Measurements from ENCODE around the gene COL7A1. TPM values are rescaled to one million over a fixed set of nuclear protein-coding genes. Genes with fewer than 3 reads are reported as not detected.
"Not testable (repeated sequence)": the region's sequence is repeated elsewhere in the genome, so short reads cannot be mapped to it uniquely, and the experiment has no call there.

The COL7A1 gene
- total RNA-seq, 3 donors from 2014 or later (not counting 1 experiment from before 2014, with no cell fraction given), result 0.54 to 1.7 (median 1.4) TPM

- no peak for TF ChIP-seq CTCF (IDR thresholded peaks at IDR 0.05)
- no peaks in the 10 kb centered on the region for H3K27me3 ChIP-seq (ENCODE audit: control insufficient read depth, insufficient read depth, low read length)
- Mint-ChIP-seq H3K4me3 (no peak overlapping the region), H3K9me3 (no peaks in the 10 kb centered on the region), H3K4me1 (no peaks in the 10 kb centered on the region), H3K27me3 (ENCODE audit: low read depth in 2 of 2) (no peaks in the 10 kb centered on the region), H3K27ac (no peak overlapping the region), H3K36me3 (no peaks in the 10 kb centered on the region)
- H3K4me3 ChIP-seq (ENCODE audit: low read length), result no peak overlapping the region
- no peaks in the 10 kb centered on the region for H3K36me3 ChIP-seq (ENCODE audit: control insufficient read depth, insufficient read depth, low read length)
- DNase-seq (no peak), ATAC-seq (peak in 1 of 3 donors; percentile 37)
- 78% methylated on average over 19 of the region's 19 CpGs for WGBS (ENCODE audit: insufficient coverage)
- no peaks in the 10 kb centered on the region for H3K4me1 ChIP-seq (ENCODE audit: control insufficient read depth, insufficient read depth, low read length)
- H3K9me3 ChIP-seq (ENCODE audit: control insufficient read depth, insufficient read depth, low read length), result no peaks in the 10 kb centered on the region
- no peak overlapping the region for H3K27ac ChIP-seq (ENCODE audit: low read length)
- intact Hi-C loops (cut with micrococcal nuclease), result no loop called here
These were observed 59.0 kb downstream of the COL7A1 start for GRCh38 chr3:48536116-48536515.

GRCh38 chr3:48535578-48535977, 59.6 kb downstream of the COL7A1 start:
- Histone ChIP-seq H3K36me3 (ENCODE audit: control insufficient read depth, insufficient read depth, low read length) (no peaks in the 10 kb centered on the region), H3K4me3 (ENCODE audit: low read length) (no peak overlapping the region), H3K27me3 (ENCODE audit: control insufficient read depth, insufficient read depth, low read length) (no peaks in the 10 kb centered on the region), H3K27ac (ENCODE audit: low read length) (no peak overlapping the region), H3K4me1 (ENCODE audit: control insufficient read depth, insufficient read depth, low read length) (no peaks in the 10 kb centered on the region), H3K9me3 (ENCODE audit: control insufficient read depth, insufficient read depth, low read length) (no peaks in the 10 kb centered on the region)
- ATAC-seq (peak in 1 of 3 donors; percentile 32), DNase-seq (no peak)
- H3K9me3 Mint-ChIP-seq, result no peaks in the 10 kb centered on the region
- intact Hi-C loops (cut with micrococcal nuclease), result no loop called here
- no peak for TF ChIP-seq CTCF (IDR thresholded peaks at IDR 0.05)
- H3K36me3 Mint-ChIP-seq, result no peaks in the 10 kb centered on the region
- 90% methylated on average over 4 of the region's 4 CpGs for WGBS (ENCODE audit: insufficient coverage)
- no peaks in the 10 kb centered on the region for H3K4me1 Mint-ChIP-seq
- no peak overlapping the region for H3K4me3 Mint-ChIP-seq
- no peak overlapping the region for H3K27ac Mint-ChIP-seq
- H3K27me3 Mint-ChIP-seq (ENCODE audit: low read depth in 2 of 2), result no peaks in the 10 kb centered on the region

- H3K9me3 Mint-ChIP-seq, result no peaks in the 10 kb centered on the region
- no peak overlapping the region for H3K4me3 Mint-ChIP-seq
- intact Hi-C loops (cut with micrococcal nuclease), result no loop called here
- H3K27me3 Mint-ChIP-seq (ENCODE audit: low read depth in 2 of 2), result no peaks in the 10 kb centered on the region
- Histone ChIP-seq H3K36me3 (ENCODE audit: control insufficient read depth, insufficient read depth, low read length) (no peaks in the 10 kb centered on the region), H3K9me3 (ENCODE audit: control insufficient read depth, insufficient read depth, low read length) (no peaks in the 10 kb centered on the region), H3K27ac (ENCODE audit: low read length) (no peak overlapping the region), H3K4me3 (ENCODE audit: low read length) (no peak overlapping the region), H3K4me1 (ENCODE audit: control insufficient read depth, insufficient read depth, low read length) (no peaks in the 10 kb centered on the region), H3K27me3 (ENCODE audit: control insufficient read depth, insufficient read depth, low read length) (no peaks in the 10 kb centered on the region)
- DNase-seq, result no peak
- no peak overlapping the region for H3K27ac Mint-ChIP-seq
- no peak for TF ChIP-seq CTCF (IDR thresholded peaks at IDR 0.05)
- WGBS (ENCODE audit: insufficient coverage), result no CpG with 5 or more reads among the region's 2 CpGs
- H3K36me3 Mint-ChIP-seq, result no peaks in the 10 kb centered on the region
- H3K4me1 Mint-ChIP-seq, result no peaks in the 10 kb centered on the region
- no peak for ATAC-seq
These were observed 62.2 kb downstream of the COL7A1 start for GRCh38 chr3:48532977-48533337.

GRCh38 chr3:48532271-48532976, 62.7 kb downstream of the COL7A1 start:
- H3K27me3 ChIP-seq (ENCODE audit: control insufficient read depth, insufficient read depth, low read length), result no peaks in the 10 kb centered on the region
- no peak overlapping the region for H3K27ac ChIP-seq (ENCODE audit: low read length)
- ATAC-seq, result no peak
- H3K4me3 Mint-ChIP-seq, result no peak overlapping the region
- intact Hi-C loops (cut with micrococcal nuclease), result no loop called here
- no peak for TF ChIP-seq CTCF (IDR thresholded peaks at IDR 0.05)
- no peaks in the 10 kb centered on the region for H3K4me1 Mint-ChIP-seq
- H3K4me3 ChIP-seq (ENCODE audit: low read length), result no peak overlapping the region
- H3K4me1 ChIP-seq (ENCODE audit: control insufficient read depth, insufficient read depth, low read length), result no peaks in the 10 kb centered on the region
- H3K36me3 ChIP-seq (ENCODE audit: control insufficient read depth, insufficient read depth, low read length), result no peaks in the 10 kb centered on the region
- H3K27ac Mint-ChIP-seq, result no peak overlapping the region
- WGBS (ENCODE audit: insufficient coverage), result 84% methylated on average over 3 of the region's 6 CpGs
- no peak for DNase-seq
- no peaks in the 10 kb centered on the region for H3K27me3 Mint-ChIP-seq (ENCODE audit: low read depth in 2 of 2)
- H3K9me3 ChIP-seq (ENCODE audit: control insufficient read depth, insufficient read depth, low read length), result no peaks in the 10 kb centered on the region
- H3K36me3 Mint-ChIP-seq, result no peaks in the 10 kb centered on the region
- H3K9me3 Mint-ChIP-seq, result no peaks in the 10 kb centered on the region

- H3K4me1 Mint-ChIP-seq; ATAC-seq; H3K4me3 ChIP-seq (ENCODE audit: low read length); H3K27me3 ChIP-seq (ENCODE audit: control insufficient read depth, insufficient read depth, low read length); H3K9me3 ChIP-seq (ENCODE audit: control insufficient read depth, insufficient read depth, low read length); H3K27ac ChIP-seq (ENCODE audit: low read length); H3K27me3 Mint-ChIP-seq (ENCODE audit: low read depth in 2 of 2); H3K36me3 ChIP-seq (ENCODE audit: control insufficient read depth, insufficient read depth, low read length); H3K36me3 Mint-ChIP-seq; H3K27ac Mint-ChIP-seq; H3K4me3 Mint-ChIP-seq; H3K9me3 Mint-ChIP-seq; intact Hi-C loops (cut with micrococcal nuclease); DNase-seq; H3K4me1 ChIP-seq (ENCODE audit: control insufficient read depth, insufficient read depth, low read length): not testable (repeated sequence)
- WGBS (ENCODE audit: insufficient coverage), result 97% methylated on average over 4 of the region's 4 CpGs
These were observed 64.4 kb downstream of the COL7A1 start for GRCh38 chr3:48530701-48531100.

Data from natural killer cell (primary cell).